Muscle layer of colon (tissue), 2 donors: ENCODE results near the gene SLC47A2.

Experiments used
- H3K27ac ChIP-seq: one replicate; pipeline ENCODE4 v1.7.0; 2013; ENCODE audit warnings: low read depth, mild to moderate bottlenecking, low read length, moderate library complexity
- H3K27me3 ChIP-seq, 2 donors: one replicate each; pipeline ENCODE4 v1.7.0; 2013; ENCODE audit warnings: low read length in 2 of 2, mild to moderate bottlenecking in 2 of 2; ENCODE audit not compliant: insufficient read depth in 2 of 2, control insufficient read depth in 1 of 2
- H3K36me3 ChIP-seq: one replicate; pipeline ENCODE4 v1.7.0; 2013; ENCODE audit warnings: mild to moderate bottlenecking, low read length; ENCODE audit not compliant: insufficient read depth
- H3K4me1 ChIP-seq: one replicate; pipeline ENCODE4 v1.7.0; 2013; ENCODE audit warnings: mild to moderate bottlenecking, low read length; ENCODE audit not compliant: insufficient read depth
- H3K4me3 ChIP-seq, 2 donors: one replicate each; pipeline ENCODE4 v1.7.0; 2013; ENCODE audit warnings: low read length in 2 of 2, low read depth in 1 of 2, mild to moderate bottlenecking in 1 of 2, moderate library complexity in 1 of 2
- H3K9ac ChIP-seq: one replicate; pipeline ENCODE4 v1.7.0; 2013; ENCODE audit warnings: low read length
- H3K9me3 ChIP-seq: one replicate; pipeline ENCODE4 v1.7.0; 2013; ENCODE audit warnings: mild to moderate bottlenecking, low read length
- donor health status: abdominal sarcoma.
- donor health status: Adenocarcinoma of cecum.

SLC47A2 gene

DNA sequence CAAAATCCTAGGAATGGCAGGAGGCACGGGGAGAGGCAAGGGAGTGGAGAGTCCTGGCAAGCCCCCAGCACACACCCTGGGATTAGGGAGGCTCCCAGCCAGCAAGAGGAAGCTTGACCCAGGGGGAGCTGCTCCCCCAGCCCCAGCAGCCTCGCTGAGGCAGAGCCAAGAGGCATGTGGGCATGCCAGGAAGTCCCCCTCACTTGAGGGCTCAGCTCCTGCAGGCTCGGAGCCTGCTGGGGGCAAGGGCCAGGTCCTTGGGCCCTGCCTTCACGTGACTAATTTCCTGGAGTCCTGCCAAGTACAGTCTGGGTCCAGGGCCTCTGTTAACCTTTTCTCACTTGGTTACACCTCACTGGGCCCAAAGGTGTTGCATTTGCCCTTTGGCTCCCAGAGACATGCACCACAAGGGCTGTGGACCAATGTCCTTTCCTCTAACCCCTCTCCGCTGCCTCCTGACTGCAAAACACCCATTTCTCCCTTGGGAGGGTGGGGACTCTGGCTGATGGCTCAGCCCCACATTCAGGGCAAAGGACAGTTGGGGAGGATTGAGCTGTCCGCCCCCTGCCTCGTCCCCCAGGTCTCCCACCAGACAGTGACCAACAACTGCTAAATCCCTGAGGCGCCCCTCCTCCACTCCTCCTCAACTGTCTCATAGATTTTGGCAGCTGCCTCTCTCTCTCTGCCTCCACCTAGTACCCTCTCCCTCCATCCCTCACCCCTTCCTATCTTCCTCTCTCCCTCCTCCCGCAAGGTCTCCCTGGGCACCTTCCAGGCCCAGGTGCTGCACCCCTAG, 4.4 kb upstream of the SLC47A2 start:
- Histone ChIP-seq H3K4me3 (no peak overlapping the region), H3K4me1 (peaks cover 7% of the 10 kb centered on the region), H3K9ac (no peak overlapping the region), H3K9me3 (no peaks in the 10 kb centered on the region), H3K36me3 (no peaks in the 10 kb centered on the region), H3K27ac (no peak overlapping the region), H3K27me3 (no peaks in the 10 kb centered on the region)

DNA sequence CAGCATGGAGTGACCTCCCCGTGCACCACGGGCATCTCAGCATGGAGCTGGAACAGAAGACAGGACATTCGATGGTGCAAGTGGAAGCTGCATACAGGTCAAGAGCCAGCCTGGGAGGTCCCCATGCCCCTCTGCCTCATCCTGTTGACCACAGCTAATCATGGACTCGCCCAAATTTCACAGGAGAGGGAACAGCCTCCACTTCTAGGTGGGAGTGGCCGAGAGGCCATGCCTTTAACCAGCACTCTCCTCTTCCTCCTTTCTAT, 3.8 kb upstream of the SLC47A2 start:
- peaks cover 7% of the 10 kb centered on the region for H3K4me1 ChIP-seq
- no peak overlapping the region for H3K4me3 ChIP-seq
- no peaks in the 10 kb centered on the region for H3K36me3 ChIP-seq
- H3K9me3 ChIP-seq, result no peaks in the 10 kb centered on the region
- no peak overlapping the region for H3K27ac ChIP-seq
- no peak overlapping the region for H3K9ac ChIP-seq
- no peaks in the 10 kb centered on the region for H3K27me3 ChIP-seq

DNA sequence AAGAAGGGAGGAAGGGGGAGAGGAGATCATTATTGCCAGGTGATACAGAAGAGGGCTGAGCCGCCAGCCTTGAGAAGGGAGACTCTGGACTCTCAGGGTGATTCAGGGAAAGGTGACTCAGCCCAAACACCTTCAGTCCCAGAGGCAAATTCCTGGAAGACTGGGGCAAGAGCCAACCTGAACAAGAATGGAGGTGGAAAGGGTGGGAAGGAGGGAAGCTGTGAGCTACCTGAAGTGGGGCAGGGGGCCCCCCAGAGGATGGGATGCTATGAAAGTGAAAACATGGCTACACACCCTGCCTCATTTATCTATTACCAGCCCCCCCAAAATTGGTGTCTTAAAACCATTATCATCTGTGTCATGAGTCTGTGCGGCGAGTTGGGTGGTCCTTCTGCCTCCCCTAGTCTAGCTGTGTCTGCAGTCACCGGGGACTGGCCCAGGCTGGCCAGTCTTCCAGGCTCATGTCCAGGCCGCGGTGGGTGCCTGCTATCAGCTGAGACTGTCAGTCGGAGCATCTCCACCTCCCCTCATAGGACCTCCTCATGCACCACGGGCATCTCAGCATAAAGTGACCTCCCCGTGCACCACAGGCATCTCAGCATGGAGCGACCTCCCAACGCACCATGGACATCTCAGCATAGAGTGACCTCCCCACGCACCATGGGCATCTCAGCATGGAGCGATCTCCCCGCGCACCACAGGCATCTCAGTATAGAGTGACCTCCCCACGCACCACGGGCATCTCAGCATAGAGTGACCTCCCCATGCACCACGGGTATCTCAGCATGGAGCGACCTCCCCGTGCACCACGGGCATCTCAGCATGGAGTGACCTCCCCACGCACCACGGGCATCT, 3.2 kb upstream of the SLC47A2 start:
- H3K4me3 ChIP-seq, result no peak overlapping the region
- H3K9me3 ChIP-seq, result no peaks in the 10 kb centered on the region
- no peaks in the 10 kb centered on the region for H3K36me3 ChIP-seq
- no peak overlapping the region for H3K27ac ChIP-seq
- H3K9ac ChIP-seq, result no peak overlapping the region
- H3K27me3 ChIP-seq, result no peaks in the 10 kb centered on the region
- peaks cover 7% of the 10 kb centered on the region for H3K4me1 ChIP-seq

DNA sequence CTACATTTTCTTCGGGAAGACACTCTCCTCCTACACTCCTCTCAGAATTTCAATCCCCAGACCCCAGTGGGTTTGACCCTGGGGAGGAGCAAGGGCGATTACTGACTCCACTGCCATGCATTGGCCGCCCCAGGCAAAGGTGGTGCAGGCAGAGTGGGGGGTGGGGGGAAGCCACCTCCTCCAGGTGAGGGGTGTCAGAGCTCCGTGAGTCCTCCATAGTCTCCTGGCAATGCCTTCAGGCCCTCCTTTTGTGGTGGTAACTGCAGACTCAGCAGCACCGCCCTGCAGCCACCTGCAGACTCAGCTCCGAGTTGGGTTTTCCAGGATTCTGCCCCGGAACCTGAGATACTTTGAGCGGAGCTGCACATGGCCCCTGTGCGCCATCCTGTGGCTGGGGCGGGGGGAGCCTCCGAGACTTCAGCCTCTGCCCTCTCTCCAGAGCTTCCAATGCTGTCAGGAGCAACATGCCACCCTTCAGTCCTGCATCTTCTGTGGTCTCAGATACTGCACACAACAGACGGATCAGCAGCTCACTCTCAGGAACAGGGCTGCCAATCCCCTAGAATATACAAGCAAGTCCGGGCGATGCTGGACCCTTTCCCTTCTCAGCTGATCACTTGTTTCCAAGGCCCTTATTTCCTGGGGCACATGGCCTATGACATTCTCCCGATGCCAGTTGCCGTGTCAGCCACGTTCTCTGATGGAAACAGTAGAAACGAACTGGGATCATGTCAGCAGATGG, 2.4 kb upstream of the SLC47A2 start:
- Histone ChIP-seq H3K36me3 (no peaks in the 10 kb centered on the region), H3K27ac (no peak overlapping the region), H3K9ac (no peak overlapping the region), H3K9me3 (no peaks in the 10 kb centered on the region), H3K4me1 (peaks cover under 1% of the 10 kb centered on the region), H3K4me3 (no peak overlapping the region), H3K27me3 (no peaks in the 10 kb centered on the region)

DNA sequence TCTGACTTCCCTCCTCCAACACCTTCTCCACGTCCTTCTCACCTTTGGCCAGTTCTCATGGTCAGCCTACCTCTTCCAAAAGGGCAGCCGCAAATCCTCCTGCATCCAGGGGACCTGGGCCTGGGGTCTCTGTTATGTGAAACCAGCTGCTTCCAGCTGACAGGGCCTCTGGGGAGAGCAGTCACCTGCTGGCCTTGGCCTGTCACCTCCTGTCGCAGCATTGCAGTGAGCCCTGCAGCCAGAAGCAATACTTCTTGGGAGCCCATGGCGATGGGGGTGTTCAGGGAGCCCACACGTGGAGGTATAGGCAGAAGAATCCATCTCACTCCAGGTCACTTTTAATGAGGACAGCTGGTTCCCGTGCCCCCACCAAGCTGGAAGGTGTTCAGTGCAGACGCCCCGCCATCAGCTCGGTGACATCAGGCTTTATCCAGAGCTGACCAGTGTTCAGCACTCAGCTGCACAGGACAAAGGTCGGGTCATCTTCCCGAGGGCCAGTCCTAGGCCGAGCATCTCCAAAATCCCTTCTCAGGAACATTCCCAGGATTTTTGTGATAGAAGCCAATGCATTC, 1.7 kb upstream of the SLC47A2 start:
- no peak overlapping the region for H3K4me3 ChIP-seq
- H3K9ac ChIP-seq, result no peak overlapping the region
- H3K9me3 ChIP-seq, result no peaks in the 10 kb centered on the region
- no peaks in the 10 kb centered on the region for H3K36me3 ChIP-seq
- H3K27me3 ChIP-seq, result no peaks in the 10 kb centered on the region
- H3K4me1 ChIP-seq, result no peaks in the 10 kb centered on the region
- no peak overlapping the region for H3K27ac ChIP-seq

DNA sequence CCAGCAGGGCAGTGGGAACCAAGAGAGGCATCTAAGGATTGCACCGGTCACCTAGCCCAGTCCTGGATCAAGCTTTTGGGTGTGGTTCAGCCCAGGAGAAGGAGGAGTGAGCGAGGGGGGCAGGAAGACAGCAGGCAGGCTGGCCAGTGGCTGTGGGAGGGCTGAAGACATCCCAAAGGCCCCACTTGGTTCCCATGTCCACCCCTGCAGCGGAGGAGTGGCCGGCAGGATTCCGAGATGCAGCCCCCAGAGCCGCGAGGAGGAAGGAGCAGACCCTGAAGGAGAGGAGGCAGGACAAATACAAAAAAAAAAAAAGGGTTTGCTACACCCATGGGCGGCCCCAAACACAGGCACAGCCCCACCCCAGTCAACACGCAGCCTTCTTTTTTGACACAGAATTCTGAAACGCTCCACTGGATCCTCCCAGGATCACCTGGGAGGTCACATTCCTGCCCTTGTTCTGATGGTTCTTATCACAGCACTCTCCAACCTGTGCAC, 1.1 kb upstream of the SLC47A2 start:
- Histone ChIP-seq H3K9ac (no peak overlapping the region), H3K4me3 (no peak overlapping the region), H3K4me1 (no peaks in the 10 kb centered on the region)

DNA sequence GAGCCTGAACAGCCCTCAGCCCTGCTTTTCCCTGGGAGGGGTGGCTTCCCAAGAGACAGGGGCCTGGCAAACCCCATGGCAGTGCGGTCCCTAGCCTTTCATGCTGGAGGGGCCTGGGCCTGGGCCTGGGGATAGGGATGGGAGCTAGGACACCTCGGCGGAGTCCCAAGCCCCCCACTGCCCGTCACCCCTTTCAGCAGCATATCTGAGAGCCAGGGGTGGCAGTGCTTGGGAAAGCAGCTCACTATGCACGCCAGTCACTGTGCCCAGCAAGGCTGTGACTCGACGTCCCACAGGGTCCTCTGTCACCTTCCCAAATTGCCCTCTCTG, 612 bp upstream of the SLC47A2 start:
- no peaks in the 10 kb centered on the region for H3K9me3 ChIP-seq
- H3K4me1 ChIP-seq, result no peaks in the 10 kb centered on the region
- no peaks in the 10 kb centered on the region for H3K27me3 ChIP-seq
- H3K27ac ChIP-seq, result no peak overlapping the region
- H3K4me3 ChIP-seq, result no peak overlapping the region
- H3K9ac ChIP-seq, result no peak overlapping the region
- H3K36me3 ChIP-seq, result no peaks in the 10 kb centered on the region

More for the DNA sequence above, 1.1 kb upstream of the SLC47A2 start:
- Histone ChIP-seq H3K27ac (no peak overlapping the region), H3K36me3 (no peaks in the 10 kb centered on the region), H3K27me3 (no peaks in the 10 kb centered on the region), H3K9me3 (no peaks in the 10 kb centered on the region)

DNA sequence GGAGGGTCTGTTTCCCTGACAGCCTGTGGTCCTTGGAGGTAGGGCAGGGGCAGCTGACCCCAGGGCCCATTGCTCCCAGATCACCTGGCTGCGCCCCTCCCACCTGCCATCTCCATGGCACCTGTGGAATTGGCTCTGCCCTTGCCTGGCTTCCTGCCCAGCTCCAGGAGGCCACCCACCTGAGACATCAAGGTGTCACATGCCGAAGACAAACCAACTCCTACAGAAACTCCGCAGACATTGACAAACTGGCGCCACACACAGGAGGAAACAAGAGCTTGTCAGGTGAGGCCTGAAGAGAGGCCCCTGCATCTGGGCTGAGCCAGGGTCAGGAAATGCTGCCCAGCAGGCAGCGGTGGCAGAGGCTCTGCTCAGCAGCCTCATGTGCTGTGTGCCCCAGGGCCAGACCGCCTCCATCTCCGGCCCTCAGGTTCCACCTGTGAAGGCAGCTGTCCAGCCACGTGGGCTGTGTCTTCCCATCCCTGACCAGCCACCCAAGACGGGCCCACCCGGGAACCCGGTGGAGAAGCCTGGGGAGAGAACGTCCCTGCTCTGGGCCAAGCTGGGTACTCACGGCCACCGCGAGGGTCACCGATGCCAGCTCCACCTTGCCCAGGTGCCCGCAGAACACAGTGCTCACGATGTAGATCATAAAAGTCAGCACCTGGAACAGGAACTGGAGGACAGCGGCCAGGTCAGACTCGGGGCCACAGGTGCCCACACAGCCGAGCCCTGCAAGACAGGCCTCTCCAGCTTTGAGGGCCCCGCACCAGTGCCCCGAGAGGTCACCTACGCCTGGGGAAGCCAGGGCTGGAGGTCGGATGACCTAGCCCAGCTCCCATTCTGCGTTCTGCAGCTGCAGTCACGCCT, 1.6 kb downstream of the SLC47A2 start:
- no peak overlapping the region for H3K27ac ChIP-seq
- no peaks in the 10 kb centered on the region for H3K27me3 ChIP-seq
- no peak overlapping the region for H3K4me3 ChIP-seq
- no peaks in the 10 kb centered on the region for H3K36me3 ChIP-seq
- no peaks in the 10 kb centered on the region for H3K9me3 ChIP-seq
- no peak overlapping the region for H3K9ac ChIP-seq
- no peaks in the 10 kb centered on the region for H3K4me1 ChIP-seq

DNA sequence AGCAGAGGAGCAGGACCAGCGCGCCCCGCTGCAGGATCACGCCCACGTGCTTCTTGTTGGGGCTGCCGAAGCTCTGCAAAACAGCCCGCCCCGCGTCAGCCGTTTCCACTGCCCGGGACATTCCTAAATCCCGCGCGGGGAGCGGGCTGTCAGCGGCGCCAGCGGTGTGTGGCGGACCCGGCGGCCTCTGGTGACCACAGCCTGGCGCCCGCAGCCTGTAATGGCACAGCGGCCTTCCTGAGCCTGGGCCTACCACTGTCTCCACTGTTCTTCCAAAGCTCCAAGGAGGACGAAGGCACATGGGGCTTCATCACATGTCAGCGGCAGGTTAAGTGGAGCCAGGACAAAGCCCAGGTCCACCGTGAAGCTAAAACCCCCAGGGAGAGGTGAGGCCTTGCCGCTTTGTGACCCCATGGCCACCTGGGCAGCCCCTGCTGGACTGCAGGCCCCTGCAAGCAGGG, 2.5 kb downstream of the SLC47A2 start:
- no peak overlapping the region for H3K9ac ChIP-seq
- H3K4me3 ChIP-seq, result no peak overlapping the region

DNA sequence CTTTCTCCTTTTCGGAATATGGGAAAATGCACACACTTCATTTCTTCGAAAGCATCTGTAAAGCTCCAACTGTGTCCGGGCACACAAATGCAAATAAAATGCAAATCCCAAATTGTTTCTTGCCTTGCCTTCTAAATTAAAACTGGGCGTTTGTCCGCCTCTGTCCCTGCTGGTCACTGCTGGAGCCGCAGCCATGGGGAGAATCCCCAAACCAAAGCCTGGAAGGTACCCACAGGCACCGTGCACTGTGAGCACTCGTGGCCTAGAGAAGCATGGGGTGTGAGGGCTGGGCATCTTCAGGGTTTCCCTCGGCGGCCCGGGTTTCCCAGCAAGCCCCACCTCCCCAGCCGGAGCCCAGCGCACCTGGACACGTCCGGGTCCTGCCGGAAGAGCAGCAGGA, 2.9 kb downstream of the SLC47A2 start:
- no peak overlapping the region for H3K9ac ChIP-seq
- no peaks in the 10 kb centered on the region for H3K9me3 ChIP-seq
- no peaks in the 10 kb centered on the region for H3K27me3 ChIP-seq
- H3K36me3 ChIP-seq, result no peaks in the 10 kb centered on the region
- no peaks in the 10 kb centered on the region for H3K4me1 ChIP-seq
- H3K4me3 ChIP-seq, result no peak overlapping the region
- H3K27ac ChIP-seq, result no peak overlapping the region

More for the DNA sequence above, 2.5 kb downstream of the SLC47A2 start:
- H3K36me3 ChIP-seq, result no peaks in the 10 kb centered on the region
- H3K4me1 ChIP-seq, result no peaks in the 10 kb centered on the region
- no peaks in the 10 kb centered on the region for H3K9me3 ChIP-seq
- H3K27me3 ChIP-seq, result no peaks in the 10 kb centered on the region
- no peak overlapping the region for H3K27ac ChIP-seq
